Prostate gland (tissue), 2 donors: ENCODE data around the gene CFDP1. TPM values are rescaled to one million over a fixed set of nuclear protein-coding genes. Genes with fewer than 3 reads are reported as not detected.

Experiments used
- DNase-seq: peaks from one replicate; pipeline ENCODE4 v3.0.0-alpha.2; 2019; ENCODE audit warnings: low spot score
- H3K27ac ChIP-seq, 2 donors: fragments of 200-600 bp; sonication (generic); 2 replicates each; pipeline ENCODE4 v1.5.1; 2017 to 2019
- H3K27me3 ChIP-seq: fragments of 200-600 bp; sonication (generic); replicated peaks from 2 replicates; pipeline ENCODE4 v1.5.1; 2019; ENCODE audit not compliant: insufficient read depth
- H3K36me3 ChIP-seq, 2 donors: fragments of 200-600 bp; sonication (generic); 1 replicate in 1 of 2; 2 replicates in 1 of 2; pipeline versions ENCODE4 v1.5.1 to v1.8.1; 2017 to 2019
- H3K4me1 ChIP-seq: fragments of 200-600 bp; sonication (generic); replicated peaks from 2 replicates; pipeline ENCODE4 v1.5.1; 2019
- H3K4me3 ChIP-seq, 2 donors: fragments of 200-600 bp; sonication (generic); 2 replicates each; pipeline ENCODE4 v1.5.1; 2017 to 2019
- H3K9me3 ChIP-seq: fragments of 200-600 bp; sonication (generic); 2 replicates; pipeline ENCODE4 v1.5.1; 2017
- CTCF ChIP-seq, 4 experiments: fragments of 200-600 bp in 2 of 4; fragments of 450-650 bp in 2 of 4; sonication (generic) in 2 of 4; IDR thresholded peaks; 1 replicate in 3 of 4; 2 replicates in 1 of 4; pipeline ENCODE4 v1.5.1; 2016 to 2019; ENCODE audit warnings: antibody characterized with exemption in 4 of 4, mild to moderate bottlenecking in 2 of 4, moderate library complexity in 2 of 4
- POLR2A ChIP-seq: fragments of 450-650 bp; IDR thresholded peaks from one replicate; pipeline ENCODE4 v1.6.1; 2016; ENCODE audit warnings: antibody characterized with exemption, mild to moderate bottlenecking
- POLR2AphosphoS5 ChIP-seq: sonication (generic); formaldehyde crosslinking; IDR thresholded peaks from one replicate; pipeline ENCODE4 v1.6.1; 2017; ENCODE audit warnings: antibody characterized with exemption
- whole genome bisulfite sequencing: methylation state at CpG from one replicate; pipeline ENCODE4 v1.1.5; 2018; 5-methylcytosine and 5-hydroxymethylcytosine counted together
- intact Hi-C: fragments of 100-400 bp; cut with DNase I; formaldehyde crosslinking; loops from one replicate; pipeline ENCODE4 v1.14.2; 2022
- total RNA-seq, 2 donors: library from RNA; depleted of rRNA; stranded (reverse); fragments of >200 nt; gene quantifications; one replicate each; pipeline ENCODE4 v1.1.0, GENCODE V29; 2016

Gene CFDP1
- total RNA-seq, 2 donors from 2014 or later = 67.9 to 101 TPM

GRCh38 chr16:75263291-75263962 lies 169.9 kb downstream of the CFDP1 start:
- no peaks in the 10 kb centered on the region for H3K36me3 ChIP-seq
- H3K27me3 ChIP-seq = no peaks in the 10 kb centered on the region
- no peaks in the 10 kb centered on the region for H3K9me3 ChIP-seq
- intact Hi-C loops = no loop called here
- H3K4me1 ChIP-seq = peaks cover 29% of the 10 kb centered on the region
- 63% methylated on average over 14 of the region's 14 CpGs for WGBS
- H3K27ac ChIP-seq = peak overlapping the region; percentile 85 to 88
- H3K4me3 ChIP-seq = peak overlapping the region in 1 of 2 donors; percentile 99
- no peak for DNase-seq
- TF ChIP-seq POLR2A (no peak), CTCF (IDR thresholded peaks at IDR 0.05) (no peak), POLR2AphosphoS5 (no peak)

GRCh38 chr16:75262800-75263127 lies 170.5 kb downstream of the CFDP1 start:
- TF ChIP-seq CTCF (IDR thresholded peaks at IDR 0.05) (no peak), POLR2AphosphoS5 (no peak), POLR2A (no peak)
- Histone ChIP-seq H3K4me1 (peaks cover 26% of the 10 kb centered on the region), H3K27me3 (no peaks in the 10 kb centered on the region), H3K27ac (no peak overlapping the region), H3K36me3 (no peaks in the 10 kb centered on the region), H3K4me3 (no peak overlapping the region), H3K9me3 (no peaks in the 10 kb centered on the region)
- DNase-seq = no peak
- intact Hi-C loops = no loop called here
- WGBS = 55% methylated on average over 5 of the region's 5 CpGs

GRCh38 chr16:75262104-75262799 lies 171.1 kb downstream of the CFDP1 start:
- Histone ChIP-seq H3K4me3 (no peak overlapping the region), H3K9me3 (no peaks in the 10 kb centered on the region), H3K4me1 (peaks cover 26% of the 10 kb centered on the region), H3K27me3 (no peaks in the 10 kb centered on the region), H3K27ac (no peak overlapping the region), H3K36me3 (no peaks in the 10 kb centered on the region)
- 79% methylated on average over 14 of the region's 14 CpGs for WGBS
- intact Hi-C loops = no loop called here
- TF ChIP-seq CTCF (IDR thresholded peaks at IDR 0.05) (no peak), POLR2A (no peak), POLR2AphosphoS5 (no peak)
- no peak for DNase-seq

- TF ChIP-seq POLR2A = no peak
- no peak for TF ChIP-seq CTCF (IDR thresholded peaks at IDR 0.05)
- TF ChIP-seq POLR2AphosphoS5 = no peak
- Histone ChIP-seq H3K27me3 (no peaks in the 10 kb centered on the region), H3K9me3 (no peaks in the 10 kb centered on the region), H3K36me3 (no peaks in the 10 kb centered on the region), H3K4me1 (peaks cover 32% of the 10 kb centered on the region), H3K4me3 (no peak overlapping the region), H3K27ac (no peak overlapping the region)
- WGBS = 95% methylated on average over 3 of the region's 3 CpGs
- intact Hi-C loops = no loop called here
- DNase-seq = no peak
Measured at GRCh38 chr16:75261590-75262078, 171.7 kb downstream of the CFDP1 start.
